Stimulated activated CD4-positive, alpha-beta T cell treated with anti-CD3 and anti-CD28 coated beads, Interleukin-4, amount 100 ng/mL, for 48 hours (primary cell): ENCODE results near the gene MICAL3.
"Not testable (repeated sequence)": the region's sequence is repeated elsewhere in the genome, so short reads cannot be mapped to it uniquely, and the experiment has no call there.

ENCODE experiments used
- DNase-seq, 2 donors: peaks; one replicate each; pipeline ENCODE4 v3.0.0-alpha.2; 2020; ENCODE audit warnings: low read depth in 2 of 2

MICAL3 gene

DNA sequence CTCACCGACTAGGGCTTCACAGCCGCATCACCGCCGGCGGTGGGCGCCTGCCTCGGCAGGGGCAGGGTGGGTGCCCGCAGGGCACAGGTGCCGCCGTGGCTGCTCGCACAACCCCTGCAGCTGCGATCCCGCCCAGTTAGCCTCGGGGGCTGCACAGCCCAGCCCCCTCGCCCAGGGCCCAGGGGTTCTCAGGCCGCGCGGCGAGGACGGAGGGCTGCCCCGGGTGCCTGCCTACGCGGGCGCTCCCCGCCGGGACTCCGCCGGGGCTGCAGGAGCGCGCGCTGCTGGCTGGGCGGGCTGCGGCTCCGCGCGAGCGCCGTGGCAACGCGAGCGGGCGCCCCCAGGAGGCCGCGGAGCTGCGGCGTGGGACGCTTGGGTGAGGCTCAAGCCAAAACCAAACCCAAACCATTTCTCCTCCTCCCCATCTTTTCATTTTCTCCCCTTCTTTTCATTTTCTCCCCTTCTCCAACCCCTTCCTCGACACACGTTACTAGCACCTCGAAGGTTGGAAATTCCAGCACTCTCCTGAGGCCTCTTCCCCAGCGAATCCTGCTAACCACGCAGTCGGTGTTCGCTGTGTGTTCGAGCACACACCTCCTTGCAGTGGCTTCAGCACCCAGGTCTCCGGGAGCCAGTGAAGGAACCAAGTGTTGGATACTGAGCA, at the start of gene MICAL3:
Gene MICAL3, minus strand, starts transcription at position 286 of the 664 bp plus-strand sequence. CDS start 117,749 bp downstream, outside the sequence.
- DNase-seq = peak; percentile 47 to 51

DNA sequence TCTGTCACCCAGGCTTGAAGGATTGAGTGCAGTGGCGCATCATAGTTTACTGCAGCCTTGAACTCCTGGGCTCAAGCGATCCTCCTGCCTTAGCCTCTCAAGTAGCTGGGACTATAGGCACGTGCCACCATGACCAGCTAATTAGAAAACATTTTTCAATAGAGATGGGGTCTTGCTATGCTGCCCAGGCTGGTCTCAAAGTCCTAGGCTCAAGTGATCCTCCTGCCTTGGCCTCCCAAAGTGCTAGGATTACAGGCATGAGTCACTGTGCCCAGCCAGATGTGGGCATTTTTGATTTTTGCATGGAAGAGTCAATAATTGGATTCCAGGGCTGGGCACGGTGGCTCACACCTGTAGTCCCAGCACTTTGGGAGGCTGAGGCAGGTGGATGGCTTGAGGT, 49.6 kb upstream of the MICAL3 start:
- DNase-seq = not testable (repeated sequence)

DNA sequence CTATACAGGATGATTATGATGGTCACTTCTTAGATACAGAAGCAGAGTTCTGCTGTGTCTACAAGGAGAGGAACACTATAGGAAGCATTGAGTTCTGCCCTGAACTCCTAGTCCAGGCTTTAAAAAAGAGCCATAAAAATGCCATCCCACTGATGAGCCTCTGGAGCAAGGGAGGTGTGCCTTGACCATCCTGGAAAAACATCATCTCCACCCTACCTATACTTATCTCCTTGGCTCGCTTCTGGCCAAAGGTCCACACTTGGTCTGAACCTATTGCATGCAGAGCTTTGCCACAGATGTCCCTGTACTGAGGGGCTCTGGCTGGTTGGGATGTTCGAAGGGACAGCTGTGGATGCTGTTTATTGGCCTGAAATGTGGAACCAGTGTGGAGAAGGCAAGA, 49.1 kb upstream of the MICAL3 start:
- DNase-seq = no peak

DNA sequence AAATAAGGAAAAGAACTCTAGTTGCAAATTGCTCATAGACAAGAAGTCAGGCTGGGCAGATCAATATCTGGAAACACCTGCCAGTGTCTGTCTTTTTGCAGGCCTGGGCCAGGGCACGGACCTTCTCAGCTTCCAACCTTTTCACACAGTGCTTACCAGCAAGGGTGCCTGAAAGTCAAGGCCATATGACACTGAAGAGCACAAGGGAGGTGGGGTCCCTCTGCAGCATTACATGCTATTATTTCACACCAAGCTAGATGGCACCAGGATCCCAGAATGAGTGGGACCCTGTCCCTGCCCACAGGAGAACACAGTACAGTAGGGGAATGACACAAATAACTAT, 47.6 kb upstream of the MICAL3 start:
- DNase-seq = no peak

DNA sequence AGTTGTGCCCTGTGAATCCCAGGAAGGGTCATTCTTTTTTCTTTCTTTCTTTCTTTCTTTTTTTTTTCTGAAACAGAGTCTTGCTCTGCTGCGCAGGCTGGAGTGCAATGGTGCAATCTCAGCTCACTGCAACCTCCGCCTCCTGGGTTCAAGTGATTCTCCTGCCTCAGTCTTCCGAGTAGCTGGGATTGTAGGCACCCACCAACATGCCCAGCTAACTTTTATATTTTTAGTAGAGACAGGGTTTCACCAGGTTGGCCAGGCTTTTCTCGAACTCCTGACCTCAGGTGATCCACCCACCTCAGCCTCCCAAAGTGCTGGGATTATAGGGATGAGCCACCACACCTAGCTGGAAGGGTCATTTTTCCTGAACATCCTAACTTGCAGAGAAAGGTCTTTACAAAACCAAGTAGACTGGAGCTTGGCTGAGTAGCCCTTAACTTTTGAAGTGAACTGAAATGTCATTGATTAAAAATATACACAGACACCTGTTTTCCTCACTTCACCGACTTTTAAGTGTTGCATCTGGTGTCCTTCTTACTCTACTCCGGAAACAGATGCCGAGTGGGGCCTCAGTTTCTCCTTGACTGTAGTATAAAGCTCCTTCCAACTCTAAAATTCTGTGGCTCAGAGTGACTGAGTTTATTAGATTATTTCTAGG, 47.1 kb upstream of the MICAL3 start:
- DNase-seq = not testable (repeated sequence)

- no peak for DNase-seq
Measured at GRCh38 chr22:18070556-18071306, 46.4 kb upstream of the MICAL3 start.

GRCh38 chr22:18070041-18070440, 45.7 kb upstream of the MICAL3 start:
- DNase-seq = no peak

- DNase-seq = no peak
Measured at GRCh38 chr22:18069041-18069440, 44.7 kb upstream of the MICAL3 start.

DNA sequence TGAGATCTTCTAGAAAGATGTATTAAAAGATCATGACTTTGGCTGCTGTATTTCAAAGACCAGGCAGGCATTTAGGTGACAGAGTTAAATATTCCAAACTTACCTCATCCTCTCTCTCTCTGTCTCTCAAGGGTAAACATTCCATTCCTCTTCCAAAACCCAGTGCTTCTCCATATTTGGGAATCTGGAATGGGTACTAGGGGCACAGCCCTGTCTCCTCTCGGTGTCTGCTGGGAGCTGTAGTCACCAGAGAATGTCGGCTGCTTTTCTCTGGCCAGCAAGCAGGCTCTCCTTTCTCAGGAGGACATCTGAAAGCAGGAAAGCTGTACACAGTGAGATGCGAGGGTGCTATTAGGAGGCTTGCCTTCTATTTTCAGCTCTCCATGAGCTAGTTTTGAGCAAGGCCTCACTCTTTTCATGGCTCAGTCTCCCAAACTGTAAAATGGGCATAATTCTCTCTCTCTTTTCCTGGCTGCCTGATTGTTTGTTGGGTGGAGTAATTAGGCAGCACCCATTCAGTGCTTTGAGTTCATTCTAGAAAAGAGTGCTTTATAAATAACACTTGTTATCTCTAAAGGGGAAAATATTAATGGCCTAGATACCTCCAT, 44.1 kb upstream of the MICAL3 start:
- no peak for DNase-seq

GRCh38 chr22:18067548-18068341, 43.4 kb upstream of the MICAL3 start:
- no peak for DNase-seq

DNA sequence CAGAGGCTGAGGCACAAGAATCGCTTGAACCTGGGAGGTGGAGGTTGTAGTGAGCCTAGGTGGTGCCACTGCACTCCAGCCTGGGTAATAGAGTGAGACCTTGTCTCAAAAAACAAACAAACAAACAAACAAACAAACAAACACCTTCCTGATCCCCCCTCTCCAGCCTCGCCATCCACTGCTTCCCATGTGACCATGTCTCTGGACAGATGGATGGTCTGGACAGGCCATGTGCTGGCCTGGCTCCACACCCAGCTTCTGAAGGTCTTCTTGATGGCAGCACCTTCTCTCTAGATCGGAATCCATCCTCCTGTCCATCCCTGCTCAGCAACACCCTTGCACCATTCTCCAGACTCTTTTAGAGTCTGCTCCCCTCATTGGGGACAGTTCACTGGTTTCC, 42.8 kb upstream of the MICAL3 start:
- DNase-seq = no peak

DNA sequence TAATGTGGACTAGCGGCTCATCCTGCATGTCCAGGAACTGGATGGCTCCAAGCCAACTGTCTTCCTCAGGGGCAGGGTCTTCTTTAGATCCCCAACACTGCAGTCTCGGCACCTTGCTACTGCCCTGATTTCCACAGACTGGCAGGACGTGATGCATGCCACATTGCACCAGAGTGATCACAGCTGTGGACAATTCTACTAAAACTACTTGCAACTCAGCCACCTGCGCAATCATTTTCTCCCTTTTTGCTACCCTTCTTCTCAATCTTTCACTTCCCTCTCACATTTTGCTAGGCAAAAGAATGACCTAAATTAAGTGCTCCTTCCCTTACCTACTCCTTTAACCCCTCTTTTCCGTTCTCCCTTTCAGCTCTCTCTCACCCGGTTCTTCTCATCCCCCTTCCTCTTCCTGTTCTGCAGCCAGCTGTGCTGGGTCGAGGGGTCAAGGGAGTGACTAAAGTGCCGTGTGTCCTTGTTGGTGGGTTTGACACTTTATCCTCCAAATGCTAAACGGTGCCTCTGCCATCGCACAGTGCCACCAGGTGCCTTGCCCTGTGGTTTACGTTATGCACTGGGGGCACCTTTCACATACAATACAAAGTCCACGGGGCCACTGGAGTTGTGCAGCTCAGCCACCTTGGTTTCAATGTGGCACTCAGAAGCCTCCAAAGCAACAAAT, 42.0 kb upstream of the MICAL3 start:
- DNase-seq = no peak

DNA sequence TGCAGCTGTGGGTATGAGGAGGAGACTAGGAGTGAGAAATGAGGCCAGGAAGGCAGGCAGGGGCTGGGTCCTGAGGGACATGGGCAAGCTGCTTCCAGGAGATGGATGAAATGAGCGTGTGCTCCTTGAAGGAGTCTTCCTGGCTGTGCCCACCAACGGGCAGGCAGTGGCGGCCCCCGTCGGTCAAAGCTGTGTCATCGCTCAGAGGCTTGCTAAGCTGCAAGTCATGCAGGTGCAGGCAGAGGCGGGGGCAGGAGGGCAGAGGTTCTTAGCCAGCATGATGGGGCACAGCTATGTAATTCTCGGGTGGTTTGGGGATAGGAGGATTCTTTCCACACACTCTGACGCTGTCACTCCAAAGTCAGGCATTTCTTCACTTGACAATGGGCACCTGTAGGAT, 40.9 kb upstream of the MICAL3 start:
- DNase-seq = no peak

DNA sequence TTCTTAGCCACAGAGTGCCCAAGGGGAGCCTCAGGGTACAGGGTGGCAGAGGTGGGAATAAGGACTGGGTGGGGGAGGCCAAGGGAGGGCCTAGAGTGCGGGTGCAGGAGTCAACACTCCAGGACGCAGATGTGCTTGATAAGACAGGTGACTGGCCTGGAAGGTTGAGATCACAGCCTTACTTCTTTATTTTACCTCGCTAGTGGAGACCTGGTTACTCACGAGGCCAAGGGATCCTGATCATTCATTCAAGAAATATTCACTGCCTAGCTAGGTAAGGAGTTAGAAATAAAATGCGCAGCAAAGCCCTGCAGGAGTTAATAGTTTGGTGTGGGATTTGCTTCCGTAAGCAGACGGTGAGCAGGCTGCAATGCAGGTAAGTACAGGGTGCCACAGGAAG, 40.3 kb upstream of the MICAL3 start:
- DNase-seq = no peak

DNA sequence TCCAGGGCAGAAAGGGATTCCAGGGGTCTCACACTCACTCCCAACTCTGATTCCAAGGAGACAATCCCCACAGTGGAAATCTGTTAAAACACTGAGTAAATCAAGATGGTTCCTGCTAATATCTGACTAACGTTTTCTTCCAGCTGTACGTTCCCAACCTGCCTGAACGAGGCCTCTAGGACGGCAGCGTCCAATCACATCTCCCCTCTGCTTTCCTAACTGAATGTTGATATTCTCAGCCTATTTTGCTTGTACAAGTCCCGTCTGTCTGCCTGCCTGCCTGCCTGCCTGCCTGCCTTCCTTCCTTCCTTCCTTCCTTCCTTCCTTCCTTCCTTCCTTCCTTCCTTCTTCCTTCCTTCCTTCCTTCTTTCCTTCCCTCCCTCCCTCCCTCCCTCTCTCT, 39.4 kb upstream of the MICAL3 start:
- not testable (repeated sequence) for DNase-seq

GRCh38 chr22:18063306-18063705, 38.9 kb upstream of the MICAL3 start:
- no peak for DNase-seq

GRCh38 chr22:18062421-18062820, 38.1 kb upstream of the MICAL3 start:
- DNase-seq = no peak

DNA sequence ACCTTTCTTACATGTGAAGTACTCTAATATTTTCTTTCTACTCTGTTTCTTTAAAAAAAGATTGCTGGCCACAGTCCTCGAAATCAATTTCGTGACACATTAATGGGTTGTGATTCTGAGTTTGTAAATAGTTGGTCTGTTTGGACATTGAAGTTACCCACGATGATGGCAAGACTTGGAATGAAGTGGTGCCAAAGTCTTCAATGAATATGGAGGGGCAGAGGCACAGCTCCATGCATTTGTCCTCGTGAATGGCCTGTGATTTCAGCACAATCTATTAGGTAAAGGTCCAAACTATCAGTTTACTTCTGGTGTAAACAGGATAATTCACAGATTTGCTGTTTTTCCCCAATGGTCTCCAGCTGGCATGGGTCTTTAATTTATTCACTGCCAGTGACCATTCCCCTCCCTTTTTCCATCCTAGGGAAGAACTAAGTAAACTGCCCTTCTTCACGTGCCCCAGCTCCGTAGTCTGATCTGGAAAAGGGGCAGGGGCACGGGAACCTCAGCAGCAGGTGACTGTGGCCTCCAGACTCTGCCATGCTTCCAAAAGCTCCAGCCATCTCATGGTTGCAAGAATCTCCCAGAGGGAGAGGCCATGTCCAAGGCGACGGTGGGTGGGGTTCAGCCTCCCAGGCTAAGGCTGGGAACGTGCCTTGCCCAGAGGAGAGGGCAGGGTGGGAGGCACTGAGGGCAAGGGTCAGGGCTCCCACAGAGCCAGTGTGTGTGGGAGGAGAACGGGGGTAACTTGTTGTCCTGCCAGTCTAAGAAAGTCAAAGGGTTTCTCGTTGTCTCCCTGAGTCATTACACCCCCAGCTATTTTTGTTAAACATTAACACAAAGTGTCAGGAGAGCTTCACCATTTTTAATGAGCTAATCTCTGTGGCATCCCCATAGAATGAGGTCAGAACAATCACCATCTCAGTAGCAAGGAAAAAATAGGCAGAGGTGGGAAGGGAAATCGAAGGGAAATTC, 36.6 kb upstream of the MICAL3 start:
- no peak for DNase-seq

GRCh38 chr22:18059991-18060390, 35.6 kb upstream of the MICAL3 start:
- DNase-seq = no peak

DNA sequence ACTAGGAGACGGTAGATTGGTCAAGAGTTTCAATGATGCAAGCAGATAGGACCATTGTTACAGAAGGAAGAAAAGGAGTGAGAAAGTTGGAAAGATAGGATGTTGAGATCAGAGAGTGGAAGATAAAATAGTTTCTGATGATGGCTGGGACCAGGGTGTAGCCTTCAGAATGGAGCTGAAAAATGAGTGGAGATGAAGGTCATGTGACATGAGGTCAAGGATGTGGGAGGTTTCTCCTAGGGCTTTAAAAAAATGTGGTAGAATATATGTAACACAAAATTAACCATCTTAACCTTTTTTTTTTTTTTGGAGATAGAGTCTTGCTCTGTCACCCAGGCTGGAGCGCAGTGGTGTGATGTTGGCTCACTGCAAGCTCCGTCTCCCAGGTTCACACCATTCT, 35.1 kb upstream of the MICAL3 start:
- no peak for DNase-seq
